Measurements from ENCODE around the gene ZNF790.

ZNF790 gene

GRCh38 chr19:36772311-36773222, 65.6 kb downstream of the ZNF790 start, which contains the start of gene ZNF850:
ZNF850 (minus strand) TSS chr19:36772807; CDS start chr19:36762606, 10,201 bp downstream.
- peak; percentile 83 to 85 for DNase-seq (ENCODE audit: low read depth in 2 of 2)

GRCh38 chr19:36771261-36772231, 66.6 kb downstream of the ZNF790 start:
- peak; percentile 17 to 23 for DNase-seq (ENCODE audit: low read depth in 2 of 2)
